GM18507 (cell line): ENCODE measurements around the gene ZNF365.
"Not testable (repeated sequence)": the region's sequence is repeated elsewhere in the genome, so short reads cannot be mapped to it uniquely, and the experiment has no call there.

Experiments
- DNase-seq: peaks from one replicate; pipeline ENCODE4 v3.0.0; 2011; ENCODE audit warnings: low read depth; ENCODE audit not compliant: insufficient read length; ENCODE audit errors: extremely low spot score
- FAIRE-seq: peaks from 2 replicates; lab custom pipeline; 2011; peaks lifted over from hg19 to GRCh38; lab: Jason Lieb, UNC

Gene ZNF365

GRCh38 chr10:62373995-62374861, at the start of gene ZNF365:
Gene ZNF365 (plus strand): TSS chr10:62374369. CDS start chr10:62376194, 1,825 bp downstream.
- no peak for DNase-seq
- FAIRE-seq, result no peak

GRCh38 chr10:62326176-62326575, 48.0 kb upstream of the ZNF365 start:
- DNase-seq (no peak), FAIRE-seq (no peak)

- no peak for FAIRE-seq
- DNase-seq, result no peak
Observed at GRCh38 chr10:62327885-62328284, 46.3 kb upstream of the ZNF365 start.

GRCh38 chr10:62330213-62330612, 44.0 kb upstream of the ZNF365 start:
- no peak for DNase-seq
- no peak for FAIRE-seq

GRCh38 chr10:62332406-62332805, 41.8 kb upstream of the ZNF365 start:
- FAIRE-seq (no peak), DNase-seq (no peak)

- FAIRE-seq (no peak), DNase-seq (no peak)
Observed at GRCh38 chr10:62333135-62333889, 40.9 kb upstream of the ZNF365 start.

- DNase-seq (no peak), FAIRE-seq (no peak)
Observed at GRCh38 chr10:62333988-62334682, 40.0 kb upstream of the ZNF365 start.

- DNase-seq (no peak), FAIRE-seq (no peak)
Observed at GRCh38 chr10:62335326-62335725, 38.8 kb upstream of the ZNF365 start.

GRCh38 chr10:62336404-62336803, 37.8 kb upstream of the ZNF365 start:
- FAIRE-seq (no peak), DNase-seq (no peak)

GRCh38 chr10:62341419-62341818, 32.8 kb upstream of the ZNF365 start:
- DNase-seq (no peak), FAIRE-seq (no peak)

GRCh38 chr10:62343000-62343399, 31.2 kb upstream of the ZNF365 start:
- no peak for DNase-seq
- FAIRE-seq, result no peak

- DNase-seq, result no peak
- no peak for FAIRE-seq
Observed at GRCh38 chr10:62348029-62348428, 26.1 kb upstream of the ZNF365 start.

- DNase-seq (no peak), FAIRE-seq (no peak)
Observed at GRCh38 chr10:62352356-62352970, 21.7 kb upstream of the ZNF365 start.

- no peak for DNase-seq
- no peak for FAIRE-seq
Observed at GRCh38 chr10:62354916-62355315, 19.3 kb upstream of the ZNF365 start.

- DNase-seq, result no peak
- no peak for FAIRE-seq
Observed at GRCh38 chr10:62356447-62356846, 17.7 kb upstream of the ZNF365 start.

- not testable (repeated sequence) for DNase-seq, FAIRE-seq
Observed at GRCh38 chr10:62358151-62358550, 16.0 kb upstream of the ZNF365 start.

GRCh38 chr10:62373639-62373994, 552 bp upstream of the ZNF365 start:
- FAIRE-seq, result no peak
- no peak for DNase-seq

GRCh38 chr10:62374862-62375710, 917 bp downstream of the ZNF365 start:
- FAIRE-seq (no peak), DNase-seq (no peak)
